ENCODE results near the gene CNIH4. TPM values are rescaled to one million over a fixed set of nuclear protein-coding genes. Genes with fewer than 3 reads are reported as not detected.
"Not testable (repeated sequence)": the region's sequence is repeated elsewhere in the genome, so short reads cannot be mapped to it uniquely, and the experiment has no call there.

CNIH4 gene
- total RNA-seq, 1 donor from 2014 or later, result 30.1 TPM

DNA sequence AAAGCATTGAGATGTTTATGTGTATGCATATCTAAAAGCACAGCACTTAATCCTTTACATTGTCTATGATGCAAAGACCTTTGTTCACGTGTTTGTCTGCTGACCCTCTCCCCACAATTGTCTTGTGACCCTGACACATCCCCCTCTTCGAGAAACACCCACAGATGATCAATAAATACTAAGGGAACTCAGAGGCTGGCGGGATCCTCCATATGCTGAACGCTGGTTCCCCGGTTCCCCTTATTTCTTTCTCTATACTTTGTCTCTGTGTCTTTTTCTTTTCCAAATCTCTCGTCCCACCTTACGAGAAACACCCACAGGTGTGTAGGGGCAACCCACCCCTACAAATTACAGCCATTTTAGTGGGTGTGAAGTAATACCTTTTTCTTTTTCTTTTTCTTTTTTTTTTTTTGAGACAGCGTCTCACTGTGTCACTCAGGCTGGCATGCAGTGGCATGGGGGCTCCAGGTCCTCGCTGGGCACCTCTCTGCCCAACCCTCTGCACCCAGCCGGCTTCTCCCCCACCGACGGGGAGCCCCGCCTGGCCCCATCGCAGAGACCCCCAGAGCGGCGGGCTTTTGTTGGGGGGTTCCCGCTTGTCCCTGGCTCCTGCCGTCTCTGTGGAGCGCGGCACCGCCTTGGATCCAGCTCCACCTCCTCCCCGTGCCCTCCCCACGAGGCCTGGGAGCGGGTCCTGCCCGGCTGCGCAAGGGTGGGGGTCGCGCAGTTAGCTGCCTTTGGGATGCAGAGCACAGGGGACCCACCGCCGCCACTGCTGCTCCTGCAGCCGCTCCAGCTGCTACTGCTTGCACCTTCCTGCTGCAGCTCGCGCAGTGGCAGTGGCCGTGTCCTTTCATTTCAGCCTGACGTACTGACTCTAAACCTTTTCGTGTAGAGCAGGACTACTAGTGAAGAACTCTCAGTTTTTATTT lies 16.0 kb upstream of the CNIH4 start:
- peak; percentile 80 for DNase-seq (ENCODE audit: low spot score)
- intact Hi-C loops (cut with DNase I), result not testable (repeated sequence)

DNA sequence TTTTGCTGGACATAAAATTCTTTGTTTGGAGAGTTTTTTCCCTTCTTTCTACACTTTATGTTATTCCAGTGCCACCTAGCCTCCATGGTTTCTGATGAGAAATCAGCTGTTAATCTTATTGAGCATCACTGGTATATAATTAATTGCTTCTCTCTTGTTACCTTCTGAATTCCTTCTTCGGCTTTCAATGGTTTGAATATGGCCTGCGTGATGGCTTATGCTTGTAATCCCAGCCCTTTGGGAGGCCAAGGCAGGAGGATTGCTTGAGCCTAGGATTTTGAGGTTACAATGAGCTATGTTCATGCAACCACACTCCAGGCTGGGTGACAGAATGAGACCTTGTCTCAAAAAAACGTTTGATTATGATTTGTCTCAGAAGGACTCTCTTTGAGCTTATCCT lies 13.0 kb upstream of the CNIH4 start:
- intact Hi-C loops (cut with DNase I), result no loop called here
- no peak for DNase-seq (ENCODE audit: low spot score)

DNA sequence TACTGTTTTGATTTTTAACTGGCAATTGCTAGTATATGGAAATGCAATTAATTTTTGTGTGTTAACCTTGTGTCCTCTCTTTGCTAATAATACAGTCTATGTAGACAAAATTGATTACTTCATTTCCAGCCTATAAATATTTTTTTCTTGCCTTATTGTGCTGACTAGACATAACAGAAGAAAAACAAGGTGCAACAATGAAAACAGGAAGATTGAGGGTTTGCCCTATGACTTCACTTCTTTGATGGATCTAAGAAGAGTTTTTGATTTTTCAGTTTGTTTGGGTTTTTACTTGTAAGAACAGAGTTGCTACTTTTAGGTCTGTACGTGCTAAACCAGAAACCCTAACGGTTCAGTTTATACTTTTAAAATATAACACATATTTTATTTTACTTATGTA lies 8.5 kb upstream of the CNIH4 start:
- DNase-seq (ENCODE audit: low spot score), result no peak
- intact Hi-C loops (cut with DNase I), result no loop called here

DNA sequence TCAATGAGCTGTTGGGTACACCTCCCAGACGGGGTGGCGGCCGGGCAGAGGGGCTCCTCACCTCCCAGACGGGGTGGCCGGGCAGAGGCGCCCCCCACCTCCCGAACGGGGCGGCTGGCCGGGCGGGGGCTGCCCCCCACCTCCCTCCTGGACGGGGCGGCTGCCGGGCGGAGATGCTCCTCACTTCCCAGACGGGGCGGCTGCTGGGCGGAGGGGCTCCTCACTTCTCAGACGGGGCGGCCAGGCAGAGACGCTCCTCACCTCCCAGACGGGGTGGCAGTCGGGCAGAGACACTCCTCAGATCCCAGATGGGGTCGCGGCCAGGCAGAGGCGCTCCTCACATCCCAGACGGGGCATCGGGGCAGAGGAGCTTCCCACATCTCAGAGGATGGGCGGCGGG lies 7.0 kb upstream of the CNIH4 start:
- intact Hi-C loops (cut with DNase I); DNase-seq (ENCODE audit: low spot score): not testable (repeated sequence)

DNA sequence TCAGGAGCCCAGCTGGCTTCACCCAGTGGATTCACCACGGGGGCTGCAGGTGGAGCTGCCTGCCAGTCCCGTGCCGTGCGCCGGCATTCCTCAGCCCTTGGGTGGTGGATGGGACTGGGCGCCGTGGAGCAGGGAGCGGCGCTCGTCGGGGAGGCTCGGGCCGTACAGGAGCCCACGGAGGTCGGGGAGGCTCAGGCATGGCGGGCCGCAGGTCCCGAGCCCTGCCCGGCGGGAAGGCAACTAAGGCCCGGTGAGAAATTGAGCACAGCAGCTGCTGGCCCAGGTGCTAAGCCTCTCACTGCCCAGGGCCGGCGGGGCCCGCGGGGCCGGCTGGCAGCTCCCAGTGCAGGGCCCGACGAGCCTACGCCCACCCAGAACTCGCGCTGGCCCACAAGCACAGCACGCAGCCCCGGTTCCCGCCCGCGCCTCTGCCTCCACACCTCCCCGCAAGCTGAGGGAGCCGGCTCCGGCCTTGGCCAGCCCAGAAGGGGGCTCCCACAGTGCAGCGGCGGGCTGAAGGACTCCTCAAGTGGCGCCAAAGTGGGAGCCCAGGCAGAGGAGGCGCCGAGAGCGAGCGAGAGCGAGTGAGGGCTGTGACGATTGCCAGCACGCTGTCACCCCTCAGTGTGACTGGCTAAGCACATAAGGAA lies 4.1 kb upstream of the CNIH4 start:
- intact Hi-C loops (cut with DNase I); DNase-seq (ENCODE audit: low spot score): not testable (repeated sequence)

DNA sequence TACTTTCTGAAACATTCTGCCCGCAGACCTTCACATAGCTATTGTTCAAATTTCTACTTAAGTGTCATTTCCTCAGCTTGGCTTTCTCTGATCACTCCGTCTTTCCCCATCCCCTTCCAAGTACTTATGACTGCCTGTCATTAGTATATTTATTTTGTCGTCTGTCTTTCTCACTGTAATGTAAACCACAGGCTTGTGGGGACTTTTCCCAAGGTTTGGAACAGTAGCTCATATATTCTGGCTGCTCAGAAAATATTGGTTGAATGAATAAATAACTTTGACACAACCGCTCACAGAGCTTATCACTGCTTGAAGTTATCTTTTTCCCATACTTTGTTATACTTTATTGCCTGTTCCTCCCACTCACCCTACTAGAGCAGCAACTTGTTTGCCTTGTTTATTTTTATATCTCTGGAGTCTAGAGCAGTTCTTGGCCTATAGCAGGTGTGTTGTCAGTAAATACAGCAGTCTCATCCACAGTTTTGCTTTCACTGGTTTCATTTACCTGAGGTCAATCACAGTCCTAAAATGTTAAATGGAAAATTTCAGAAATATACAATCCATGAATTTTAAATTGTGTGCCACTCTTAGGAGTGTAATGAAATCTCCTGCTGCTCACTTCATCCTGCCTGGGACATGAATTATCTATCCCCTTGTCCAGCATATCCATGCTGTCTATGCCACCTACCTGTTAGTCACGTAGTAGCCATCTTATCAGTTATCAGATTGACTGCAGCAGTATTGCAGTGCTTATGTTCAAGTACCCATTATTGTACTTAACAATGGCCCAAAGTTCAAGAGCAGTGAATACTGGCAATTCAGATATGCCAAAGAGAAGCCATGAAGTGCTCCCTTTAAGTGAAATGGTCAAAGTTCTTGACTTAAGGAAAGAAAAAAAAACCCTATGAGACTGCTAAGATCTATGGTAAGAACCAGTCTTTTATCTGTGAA lies 2.4 kb upstream of the CNIH4 start:
- DNase-seq (ENCODE audit: low spot score), result no peak

DNA sequence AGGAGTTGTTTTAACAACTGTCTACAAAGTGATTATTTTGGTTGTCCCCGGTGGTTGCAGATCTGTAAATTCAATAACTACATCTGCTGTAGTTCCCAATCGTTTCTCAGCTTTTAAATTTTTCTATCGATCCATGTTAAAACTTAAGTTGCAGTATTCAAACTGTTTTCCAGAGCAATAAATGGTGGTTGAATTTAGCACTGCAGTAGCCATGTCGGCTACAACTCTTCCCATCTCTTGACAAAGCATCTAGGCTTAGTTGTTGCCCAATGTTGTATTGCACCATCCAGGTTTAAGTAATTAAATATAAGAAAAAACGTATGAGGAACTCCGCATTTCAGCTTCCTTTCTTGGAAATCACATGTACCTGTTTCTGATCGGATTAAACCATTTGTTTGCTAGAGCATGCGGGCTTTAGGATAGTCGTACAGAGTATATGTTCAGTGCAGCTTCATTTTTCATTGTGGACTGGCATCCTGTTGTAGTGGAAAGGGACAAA lies 996 bp downstream of the CNIH4 start:
- intact Hi-C loops (cut with DNase I), result loop anchor here (2.0 kb wide), 2 partner anchors 27 to 99 kb away; partner anchors contain the start of gene NVL
- no peak for DNase-seq (ENCODE audit: low spot score)

More for the DNA sequence above, 2.4 kb upstream of the CNIH4 start:
- intact Hi-C loops (cut with DNase I), result no loop called here

DNA sequence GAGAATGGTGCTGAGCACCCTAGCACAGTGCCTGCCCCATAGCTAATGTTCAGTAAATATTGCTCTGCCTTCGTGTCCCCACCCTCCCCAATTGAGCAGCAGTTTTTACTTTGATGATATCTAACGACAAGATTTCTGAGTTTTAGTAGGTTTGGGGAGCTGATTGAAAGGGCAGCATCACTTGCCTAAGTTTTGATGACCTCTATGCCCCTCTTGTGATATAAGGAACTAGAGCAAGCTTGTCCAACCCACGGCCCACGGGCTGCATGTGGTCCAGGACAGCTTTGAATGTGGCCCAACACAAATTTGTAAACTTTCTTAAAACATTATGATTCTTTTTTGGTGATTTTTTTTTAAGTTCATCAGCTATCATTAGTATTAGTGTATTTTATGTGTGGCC lies 1.6 kb downstream of the CNIH4 start:
- intact Hi-C loops (cut with DNase I), result no loop called here
- no peak for DNase-seq (ENCODE audit: low spot score)

DNA sequence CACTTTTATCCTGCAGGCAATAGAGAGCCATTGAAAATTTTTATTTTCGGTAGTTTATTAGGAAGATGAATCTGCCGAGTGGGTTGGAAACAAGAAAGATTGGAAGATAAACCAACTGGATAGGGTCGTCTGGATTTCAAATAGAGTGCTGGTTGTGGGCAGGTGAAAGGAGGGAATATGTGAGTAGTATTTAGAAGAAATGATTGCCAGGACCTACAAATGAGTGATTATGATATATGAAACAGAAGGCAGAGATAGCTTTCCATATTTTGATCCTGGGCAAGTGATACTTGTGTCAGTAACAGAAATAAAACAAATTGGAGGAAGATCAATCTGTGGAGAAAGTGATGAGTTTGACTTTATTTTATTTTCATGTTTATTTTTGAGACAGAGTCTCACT lies 2.5 kb downstream of the CNIH4 start:
- intact Hi-C loops (cut with DNase I), result no loop called here
- DNase-seq (ENCODE audit: low spot score), result no peak

DNA sequence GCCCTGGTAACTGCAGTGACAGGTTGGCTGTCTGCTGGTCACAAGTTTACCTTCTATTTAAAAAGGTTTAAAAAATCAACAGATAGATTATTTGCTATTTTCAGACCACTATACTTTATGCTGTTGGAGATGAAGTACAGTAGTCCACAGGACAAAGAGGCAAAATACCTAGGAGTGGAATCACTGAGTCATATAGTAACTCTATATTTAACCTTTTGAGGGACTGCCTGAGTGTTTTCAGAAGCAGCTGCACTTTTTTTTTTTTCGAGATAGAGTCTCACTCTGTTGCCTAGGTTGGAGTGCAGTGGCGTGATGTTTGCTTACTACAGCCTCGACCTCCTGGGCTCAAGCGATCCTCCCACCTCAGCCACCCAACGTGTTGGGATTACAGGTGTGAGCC lies 11.7 kb downstream of the CNIH4 start:
- DNase-seq (ENCODE audit: low spot score), result no peak
- intact Hi-C loops (cut with DNase I), result no loop called here

DNA sequence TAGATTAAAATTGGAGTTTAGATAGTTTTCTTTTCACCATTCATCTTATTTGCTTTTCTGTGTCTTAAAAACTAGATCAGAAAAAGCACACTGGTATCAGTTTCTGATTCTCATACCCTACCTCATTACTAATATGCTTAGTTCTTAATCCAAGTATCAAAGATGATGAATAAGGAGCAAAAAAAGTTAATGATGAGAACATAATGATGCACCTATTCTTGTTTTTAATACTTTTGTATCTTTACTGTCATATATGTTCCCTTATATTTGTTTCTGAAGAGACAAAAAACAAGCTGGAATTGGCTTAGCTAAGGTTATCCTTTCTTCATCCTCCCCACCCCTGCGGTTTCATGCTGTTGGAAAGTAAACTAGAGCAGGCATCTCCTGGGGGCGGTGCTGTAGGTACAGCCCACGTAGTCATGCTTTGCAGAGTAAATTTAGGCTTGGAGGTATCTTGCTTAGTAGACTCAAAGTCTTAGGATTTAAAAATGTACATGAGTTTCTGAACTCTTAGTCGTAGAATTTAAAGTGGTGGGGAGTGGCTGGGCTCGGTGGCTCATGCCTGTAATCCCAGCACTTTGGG lies 16.4 kb downstream of the CNIH4 start:
- DNase-seq (ENCODE audit: low spot score), result no peak
- intact Hi-C loops (cut with DNase I), result no loop called here

DNA sequence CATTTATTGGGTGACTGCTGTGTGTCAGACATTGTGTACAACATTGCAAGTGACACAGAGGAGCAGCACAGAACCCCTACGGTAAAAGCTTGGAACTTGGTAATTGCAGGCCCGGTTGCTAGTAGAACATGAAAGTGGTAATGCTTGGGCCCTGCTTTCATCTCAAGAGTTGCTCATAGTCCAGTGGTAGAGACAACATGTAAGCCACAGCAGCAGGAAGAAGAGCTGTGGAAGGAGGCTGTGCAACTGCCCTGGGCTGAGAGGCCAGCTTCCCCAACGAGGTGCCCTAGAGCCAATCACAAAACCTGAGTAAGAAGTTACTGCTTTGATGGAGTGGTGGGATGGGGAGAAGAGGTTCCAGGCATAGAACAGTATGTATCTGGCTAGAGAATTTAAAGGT lies 18.4 kb downstream of the CNIH4 start:
- DNase-seq (ENCODE audit: low spot score), result no peak
- intact Hi-C loops (cut with DNase I), result no loop called here

DNA sequence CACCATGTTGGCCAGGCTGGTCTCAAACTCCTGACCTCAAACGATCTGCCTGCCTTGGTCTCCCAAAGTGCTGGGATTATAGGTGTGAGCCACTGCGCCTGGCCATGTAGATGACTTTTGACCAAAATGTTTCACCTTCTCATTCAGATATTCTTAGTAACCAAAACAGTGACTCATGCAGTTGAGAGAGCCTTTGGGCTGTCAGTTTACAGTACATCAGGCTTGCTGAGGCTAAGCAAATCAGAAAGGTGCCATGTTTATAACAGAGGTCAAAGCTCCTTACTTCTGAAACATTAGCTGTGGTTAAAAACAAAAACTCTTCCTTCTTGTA lies 21.0 kb downstream of the CNIH4 start:
- intact Hi-C loops (cut with DNase I), result no loop called here
- DNase-seq (ENCODE audit: low spot score), result no peak

DNA sequence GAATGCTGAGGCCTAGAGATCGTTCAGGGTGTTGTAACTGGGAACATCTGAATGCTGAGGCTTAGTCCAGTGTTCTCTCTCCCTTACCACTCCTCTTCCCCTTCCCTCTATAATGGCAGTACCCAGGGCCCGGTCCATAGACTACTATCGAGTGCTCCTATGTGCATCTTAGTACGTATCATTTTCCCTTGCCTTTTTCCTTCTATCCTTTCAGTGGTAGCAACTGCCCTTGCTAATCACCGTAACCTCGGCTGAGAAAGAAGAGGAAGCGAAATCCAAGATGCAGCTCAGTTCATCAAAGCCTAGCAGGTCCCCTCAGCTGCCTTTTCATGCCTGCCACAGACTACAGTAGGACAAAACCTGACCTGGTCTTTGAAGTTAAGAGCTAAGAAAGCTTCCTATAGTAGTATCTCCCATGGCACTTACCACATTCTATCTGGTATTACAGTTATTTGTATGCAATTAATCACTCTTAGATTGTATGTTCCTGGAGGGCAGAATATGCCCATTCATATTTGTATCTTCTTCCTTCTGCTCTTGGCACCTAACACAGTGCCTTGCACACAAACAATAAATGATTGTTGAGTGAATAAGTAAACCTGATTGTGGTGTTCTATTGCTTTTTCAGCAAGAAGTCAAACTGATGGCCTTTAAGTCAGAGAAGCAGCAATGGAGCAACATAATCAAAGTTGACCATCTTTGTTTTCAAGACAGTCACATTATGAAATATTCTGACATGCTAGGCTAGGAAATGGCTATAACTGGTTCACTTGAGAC lies 22.4 kb downstream of the CNIH4 start:
- no peak for DNase-seq (ENCODE audit: low spot score)
- intact Hi-C loops (cut with DNase I), result no loop called here

DNA sequence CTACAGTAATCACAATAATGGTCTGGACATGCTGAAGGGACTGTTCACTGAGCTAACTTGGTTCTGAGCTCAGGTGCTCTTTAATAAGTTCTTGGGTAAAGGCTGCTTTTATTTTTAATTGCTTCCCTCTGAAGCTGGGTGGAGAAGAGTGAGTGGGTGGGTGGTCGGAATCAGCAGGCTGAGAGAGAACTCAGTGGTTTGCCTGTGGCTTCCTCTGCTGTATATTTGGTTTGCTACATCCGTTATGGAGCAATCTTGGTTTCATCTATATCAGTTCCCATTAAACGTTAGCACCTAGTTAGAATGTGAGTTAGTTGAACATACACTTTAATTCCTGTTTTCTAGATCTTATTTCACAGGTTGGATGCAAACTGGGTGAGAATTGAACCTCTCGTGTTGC lies 23.3 kb downstream of the CNIH4 start:
- intact Hi-C loops (cut with DNase I), result no loop called here
- no peak for DNase-seq (ENCODE audit: low spot score)

DNA sequence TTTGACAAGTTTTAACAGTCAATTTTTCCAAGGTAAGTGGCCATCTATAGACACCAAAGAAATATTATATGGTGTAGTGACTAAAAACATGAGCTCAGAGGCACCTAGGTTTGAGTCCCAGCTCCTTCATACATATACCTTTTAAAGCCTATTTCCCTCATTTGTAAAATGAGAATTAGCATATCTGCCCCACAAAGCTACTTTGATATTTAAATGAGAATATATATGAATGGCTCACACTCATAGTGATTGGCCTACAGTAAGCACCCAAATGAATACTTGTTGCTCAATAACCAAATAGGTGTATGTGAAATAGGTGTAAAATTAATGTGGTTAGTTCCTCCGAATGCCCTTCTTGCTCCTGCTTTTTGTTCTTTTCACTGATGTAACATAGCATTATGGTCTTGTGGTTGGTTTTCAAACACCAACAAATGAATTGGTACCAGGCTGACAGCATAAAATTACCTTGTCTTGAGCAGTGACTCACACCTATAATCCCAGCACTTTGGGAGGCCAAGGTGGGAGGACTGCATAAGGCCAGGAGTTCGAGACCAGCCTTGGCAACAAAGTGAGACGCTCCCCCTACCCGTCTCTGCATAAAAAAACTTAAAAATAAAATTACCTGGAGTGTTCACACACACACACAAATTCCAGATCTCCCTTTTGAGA lies 25.3 kb downstream of the CNIH4 start:
- no peak for DNase-seq (ENCODE audit: low spot score)
- intact Hi-C loops (cut with DNase I), result no loop called here

DNA sequence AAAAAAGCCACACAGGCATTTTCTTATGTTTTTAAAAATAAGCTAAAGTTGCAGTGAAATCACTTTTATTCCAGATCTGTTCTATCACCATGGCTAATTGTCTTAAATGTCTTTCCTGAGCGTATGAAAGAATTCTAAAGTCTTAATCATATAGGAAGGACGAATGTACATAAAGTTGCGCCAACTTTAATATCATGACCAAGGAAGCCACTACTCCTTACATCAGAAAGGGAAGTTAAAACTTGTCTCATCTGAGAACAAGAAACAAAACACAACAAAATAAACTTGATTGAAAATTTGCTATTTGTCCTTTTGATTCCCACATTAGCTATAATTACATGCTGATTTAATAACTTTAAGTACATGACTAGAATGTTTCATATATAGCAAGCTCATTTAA lies 26.5 kb downstream of the CNIH4 start:
- intact Hi-C loops (cut with DNase I), result no loop called here
- no peak for DNase-seq (ENCODE audit: low spot score)

DNA sequence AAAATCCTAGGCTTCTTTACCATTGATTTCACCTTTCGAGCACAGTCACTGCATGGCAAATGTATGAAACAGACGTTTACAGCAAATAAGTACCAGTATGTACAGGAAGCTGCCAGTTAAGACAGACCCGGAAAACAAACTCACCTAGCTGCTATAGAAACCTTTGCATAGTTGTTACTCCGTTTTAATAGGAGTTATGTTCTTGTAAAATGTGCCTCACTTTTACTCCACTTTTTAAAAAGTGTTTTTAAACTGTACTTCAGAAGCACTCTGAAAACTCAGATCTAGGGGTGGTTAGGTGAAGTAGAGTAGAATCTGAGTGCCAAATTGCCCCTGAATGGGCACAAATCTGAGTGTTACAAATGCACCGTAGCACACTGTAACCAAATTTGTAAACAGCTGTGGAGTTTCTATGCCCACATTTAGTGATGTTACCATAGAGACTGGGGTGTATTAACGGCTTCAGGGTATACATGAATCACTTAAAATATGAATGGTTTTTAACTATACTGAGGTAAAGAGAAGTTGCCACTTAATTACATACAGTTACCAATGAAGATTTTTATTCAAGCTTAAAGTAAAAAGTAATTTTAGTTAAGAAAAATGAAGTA lies 30.7 kb downstream of the CNIH4 start:
- DNase-seq (ENCODE audit: low spot score), result no peak
- intact Hi-C loops (cut with DNase I), result no loop called here
